ENCODE results near the gene PTPN7. TPM values are rescaled to one million over a fixed set of nuclear protein-coding genes. Genes with fewer than 3 reads are reported as not detected.

The PTPN7 gene
- total and polyA plus RNA-seq, 10 of the 15 experiments (the other 5 are each of a cell fraction or from before 2014, with no cell fraction given) = 7.9 to 117 (median 102) TPM

GRCh38 chr1:202154766-202155477 is 5.5 kb downstream of the PTPN7 start (continued):
- TF ChIP-seq CTCF (IDR thresholded peaks at IDR 0.05 in 2 of 3, conservative IDR thresholded peaks at IDR 0.05 in 1 of 3; ENCODE audit: control insufficient read depth in 2 of 3, extremely low read depth in 1 of 3, insufficient read depth in 1 of 3, low read depth in 3 of 3, low read length in 3 of 3) (peak; percentile 65 to 70 (median 68); a peak in 5 of 6 replicates), POLR2A (IDR thresholded peaks at IDR 0.05; ENCODE audit: low read depth, low read length) (no peak), ATF2 (IDR thresholded peaks at IDR 0.05; ENCODE audit: low read length) (no peak), ESRRA (IDR thresholded peaks at IDR 0.05; ENCODE audit: low read length) (no peak), KAT2A (conservative IDR thresholded peaks at IDR 0.05; ENCODE audit: control insufficient read depth, low read depth, low read length) (no peak), ZBED1 (IDR thresholded peaks at IDR 0.05; ENCODE audit: borderline replicate concordance) (no peak), RAD21 (IDR thresholded peaks at IDR 0.05; ENCODE audit: insufficient read depth, low read depth, low read length) (peak; percentile 65), BMI1 (IDR thresholded peaks at IDR 0.05; ENCODE audit: borderline replicate concordance) (no peak), PAX8 (IDR thresholded peaks at IDR 0.05) (no peak), PKNOX1 (IDR thresholded peaks at IDR 0.05) (peak; percentile 36)
